SU-DHL-6 (cell line): Measurements from ENCODE around the gene SLC5A6.

Experiments
- H2AFZ ChIP-seq: fragments of 200-600 bp; sonication (generic); 2 replicates; pipeline ENCODE4 v1.6.1; 2014; ENCODE audit warnings: low read depth, mild to moderate bottlenecking, moderate library complexity, mixed read lengths, antibody characterized with exemption, low read length; ENCODE audit not compliant: severe bottlenecking
- H3F3A ChIP-seq: fragments of 200-600 bp; shearing (Covaris generic); 2 replicates; pipeline ENCODE4 v1.6.0; 2016; ENCODE audit warnings: antibody characterized with exemption, mild to moderate bottlenecking; ENCODE audit not compliant: insufficient read depth
- H3K27ac ChIP-seq: fragments of 200-600 bp; sonication (generic); 2 replicates; pipeline ENCODE4 v1.5.1; 2016; ENCODE audit warnings: low read depth, mild to moderate bottlenecking, low read length, moderate library complexity, mixed read lengths
- H3K27me3 ChIP-seq: fragments of 200-600 bp; sonication (generic), shearing (Covaris generic); 2 replicates; pipeline ENCODE4 v1.6.0; 2014; ENCODE audit warnings: mild to moderate bottlenecking, low read length
- H3K36me3 ChIP-seq: fragments of 200-600 bp; sonication (generic); 2 replicates; pipeline ENCODE4 v1.6.1; 2014; ENCODE audit warnings: mild to moderate bottlenecking, low read length, mixed read lengths
- H3K4me2 ChIP-seq: fragments of 300-600, 200-600 bp; shearing (Covaris generic), sonication (generic); 2 replicates; pipeline ENCODE4 v1.6.0; 2014; ENCODE audit warnings: low read length, low read depth, mild to moderate bottlenecking; ENCODE audit not compliant: poor library complexity, severe bottlenecking
- H3K4me3 ChIP-seq: fragments of 200-600 bp; sonication (generic); 2 replicates; pipeline ENCODE4 v1.5.1; 2014; ENCODE audit warnings: antibody characterized with exemption, low read length, mild to moderate bottlenecking, mixed read lengths; ENCODE audit not compliant: insufficient read depth, poor library complexity, severe bottlenecking
- H3K79me2 ChIP-seq: fragments of 200-600 bp; sonication (generic); 2 replicates; pipeline ENCODE4 v1.6.1; 2014; ENCODE audit warnings: mild to moderate bottlenecking, low read length, moderate library complexity; ENCODE audit not compliant: insufficient read depth
- H3K9ac ChIP-seq: fragments of 200-600 bp; sonication (generic); 2 replicates; pipeline ENCODE4 v1.7.0; 2014; ENCODE audit warnings: mild to moderate bottlenecking, low read length
- H3K9me2 ChIP-seq: fragments of 200-600 bp; sonication (generic); replicated peaks from 2 replicates; pipeline ENCODE4 v1.6.1; 2014; ENCODE audit warnings: low read length; ENCODE audit not compliant: insufficient read depth
- H3K9me3 ChIP-seq: fragments of 200-600 bp; sonication (generic); 2 replicates; pipeline ENCODE4 v1.6.1; 2014; ENCODE audit warnings: low read length, mixed read lengths; ENCODE audit not compliant: insufficient read depth
- H4K20me1 ChIP-seq: fragments of 200-600 bp; sonication (generic); 2 replicates; pipeline ENCODE4 v1.6.1; 2014; ENCODE audit warnings: low read depth, mild to moderate bottlenecking, antibody characterized with exemption, low read length, moderate library complexity, mixed read lengths
- EZH2phosphoT487 ChIP-seq: fragments of 200-600 bp; sonication (generic), shearing (Covaris generic); conservative IDR thresholded peaks from 2 replicates; pipeline ENCODE4 v1.6.1; 2018; ENCODE audit warnings: mild to moderate bottlenecking, antibody characterized with exemption, low read length, moderate library complexity, mixed read lengths
- TF ChIP-seq, protein P1 (sequence below): fragments of 200-600 bp; sonication (generic); IDR thresholded peaks from one replicate; pipeline ENCODE4 v1.5.1; 2017; ENCODE audit warnings: antibody characterized with exemption, mild to moderate bottlenecking, low read length, moderate library complexity; ENCODE audit not compliant: insufficient read depth, poor library complexity, severe bottlenecking

The SLC5A6 gene

DNA sequence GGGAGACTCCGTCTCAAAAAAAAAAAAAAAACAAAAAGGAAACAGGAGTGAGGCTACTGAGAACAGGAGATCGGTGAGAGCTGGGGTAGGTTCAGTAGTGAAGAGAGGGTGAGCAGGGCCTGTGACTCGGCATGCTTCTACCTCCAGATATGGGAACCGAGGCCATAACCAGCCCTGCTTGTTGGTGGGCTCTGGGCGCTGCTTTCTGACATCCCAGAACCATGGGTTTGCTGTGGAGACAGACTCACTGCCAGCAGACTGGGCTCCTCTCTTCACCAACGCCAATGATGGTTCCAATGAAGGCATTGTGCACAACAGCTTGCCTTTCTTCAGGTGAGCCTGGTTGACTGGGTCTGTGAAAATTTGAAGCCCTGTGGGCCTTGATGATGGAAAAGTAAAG lies 11.3 kb upstream of the SLC5A6 start:
- H3F3A ChIP-seq: peaks cover 4% of the 10 kb centered on the region; the same call in 1 of the 2 replicates
- no peak overlapping the region for H3K9ac ChIP-seq
- H3K36me3 ChIP-seq: peaks cover 37% of the 10 kb centered on the region

DNA sequence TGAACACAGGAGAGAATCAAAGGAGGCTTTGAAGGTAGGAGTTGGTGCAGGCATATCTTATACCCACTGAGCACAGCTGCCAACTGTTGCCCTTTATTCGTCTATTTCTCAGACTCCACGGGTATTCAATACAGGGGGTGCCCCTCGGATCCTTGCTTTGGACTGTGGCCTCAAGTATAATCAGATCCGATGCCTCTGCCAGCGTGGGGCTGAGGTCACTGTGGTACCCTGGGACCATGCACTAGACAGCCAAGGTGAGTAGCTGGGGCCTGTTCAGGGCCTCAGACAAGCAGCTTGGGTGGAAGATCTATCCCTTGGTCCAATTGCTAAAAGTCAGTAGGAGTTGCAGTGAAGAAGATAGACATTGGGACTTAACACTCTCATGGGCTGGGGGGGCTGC lies 10.3 kb upstream of the SLC5A6 start:
- H3K27ac ChIP-seq: no peak overlapping the region

More for the DNA sequence above, 11.3 kb upstream of the SLC5A6 start:
- Histone ChIP-seq H3K27ac (no peak overlapping the region), H3K79me2 (peaks cover 34% of the 10 kb centered on the region; the same call in 1 of the 2 replicates), H3K4me3 (no peak overlapping the region), H3K4me2 (no peak overlapping the region), H3K9me3 (no peaks in the 10 kb centered on the region), H4K20me1 (0 out of 2 replicates have a peak, but pooled peaks cover 3% of the 10 kb centered on the region), H2AFZ (no peak overlapping the region), H3K27me3 (no peaks in the 10 kb centered on the region), H3K9me2 (no peaks in the 10 kb centered on the region)
- no peak for TF ChIP-seq EZH2phosphoT487
- TF ChIP-seq, protein P1, sequence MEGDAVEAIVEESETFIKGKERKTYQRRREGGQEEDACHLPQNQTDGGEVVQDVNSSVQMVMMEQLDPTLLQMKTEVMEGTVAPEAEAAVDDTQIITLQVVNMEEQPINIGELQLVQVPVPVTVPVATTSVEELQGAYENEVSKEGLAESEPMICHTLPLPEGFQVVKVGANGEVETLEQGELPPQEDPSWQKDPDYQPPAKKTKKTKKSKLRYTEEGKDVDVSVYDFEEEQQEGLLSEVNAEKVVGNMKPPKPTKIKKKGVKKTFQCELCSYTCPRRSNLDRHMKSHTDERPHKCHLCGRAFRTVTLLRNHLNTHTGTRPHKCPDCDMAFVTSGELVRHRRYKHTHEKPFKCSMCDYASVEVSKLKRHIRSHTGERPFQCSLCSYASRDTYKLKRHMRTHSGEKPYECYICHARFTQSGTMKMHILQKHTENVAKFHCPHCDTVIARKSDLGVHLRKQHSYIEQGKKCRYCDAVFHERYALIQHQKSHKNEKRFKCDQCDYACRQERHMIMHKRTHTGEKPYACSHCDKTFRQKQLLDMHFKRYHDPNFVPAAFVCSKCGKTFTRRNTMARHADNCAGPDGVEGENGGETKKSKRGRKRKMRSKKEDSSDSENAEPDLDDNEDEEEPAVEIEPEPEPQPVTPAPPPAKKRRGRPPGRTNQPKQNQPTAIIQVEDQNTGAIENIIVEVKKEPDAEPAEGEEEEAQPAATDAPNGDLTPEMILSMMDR: no peak

DNA sequence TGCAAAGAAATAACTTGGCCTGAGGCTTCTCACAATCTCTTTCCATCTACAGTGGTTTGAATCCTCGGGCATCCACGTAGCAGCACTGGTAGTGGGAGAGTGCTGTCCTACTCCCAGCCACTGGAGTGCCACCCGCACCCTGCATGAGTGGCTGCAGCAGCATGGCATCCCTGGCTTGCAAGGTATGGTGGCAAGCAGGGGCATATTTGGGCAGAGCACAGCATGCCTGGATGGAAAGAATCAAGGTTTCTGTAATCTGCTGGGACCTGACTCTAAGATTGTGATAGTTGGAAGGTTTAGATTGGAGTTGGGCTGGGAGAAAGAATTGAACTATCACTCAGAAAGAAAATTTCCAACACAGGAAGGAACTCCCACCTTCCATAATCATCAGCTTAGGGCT lies 9.1 kb upstream of the SLC5A6 start:
- H3K4me2 ChIP-seq: no peak overlapping the region
- no peak for TF ChIP-seq EZH2phosphoT487
- no peak overlapping the region for H3K27ac ChIP-seq
- no peaks in the 10 kb centered on the region for H3K27me3 ChIP-seq
- no peaks in the 10 kb centered on the region for H4K20me1 ChIP-seq
- H3K79me2 ChIP-seq: peaks cover 43% of the 10 kb centered on the region
- no peaks in the 10 kb centered on the region for H3K9me3 ChIP-seq
- H3K9ac ChIP-seq: no peak overlapping the region
- no peaks in the 10 kb centered on the region for H3K9me2 ChIP-seq
- peaks cover 23% of the 10 kb centered on the region for H3K36me3 ChIP-seq
- H3F3A ChIP-seq: peaks cover 3% of the 10 kb centered on the region; the same call in 1 of the 2 replicates
- no peak overlapping the region for H3K4me3 ChIP-seq
- no peak overlapping the region for H2AFZ ChIP-seq

More for the DNA sequence above, 10.3 kb upstream of the SLC5A6 start:
- H2AFZ ChIP-seq: no peak overlapping the region
- no peaks in the 10 kb centered on the region for H3K9me3 ChIP-seq
- no peak overlapping the region for H3K9ac ChIP-seq
- H3K79me2 ChIP-seq: peaks cover 41% of the 10 kb centered on the region
- TF ChIP-seq EZH2phosphoT487: no peak
- TF ChIP-seq, protein P1: no peak
- no peaks in the 10 kb centered on the region; the same call in 1 of the 2 replicates for H3F3A ChIP-seq
- H3K9me2 ChIP-seq: no peaks in the 10 kb centered on the region
- H3K4me3 ChIP-seq: no peak overlapping the region
- H3K4me2 ChIP-seq: no peak overlapping the region
- H3K27me3 ChIP-seq: no peaks in the 10 kb centered on the region
- no peaks in the 10 kb centered on the region for H4K20me1 ChIP-seq
- peaks cover 28% of the 10 kb centered on the region; the same call in 1 of the 2 replicates for H3K36me3 ChIP-seq

DNA sequence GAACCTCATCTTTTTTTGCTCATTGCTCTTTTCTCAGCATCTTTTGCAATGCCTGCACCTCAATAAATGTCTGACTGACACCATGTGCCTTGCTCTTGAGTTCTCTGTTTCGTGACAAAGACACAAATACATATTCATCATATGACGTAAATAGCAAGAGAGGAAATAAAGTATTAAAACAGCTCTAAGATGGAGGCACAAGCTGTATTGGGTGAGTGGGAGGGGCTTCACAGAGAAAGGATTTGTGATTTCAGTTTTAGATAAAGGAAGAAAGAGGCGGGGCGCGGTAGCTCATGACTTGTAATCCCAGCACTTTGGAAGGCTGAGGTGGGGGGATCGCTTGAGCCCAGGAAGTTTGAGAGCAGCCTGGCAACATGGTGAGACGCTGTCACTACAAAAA lies 8.0 kb upstream of the SLC5A6 start:
- no peaks in the 10 kb centered on the region for H3K9me2 ChIP-seq
- TF ChIP-seq EZH2phosphoT487: no peak
- TF ChIP-seq, protein P1: no peak
- H3K79me2 ChIP-seq: peaks cover 43% of the 10 kb centered on the region
- H3K9ac ChIP-seq: no peak overlapping the region
- no peak overlapping the region for H3K27ac ChIP-seq
- peaks cover 23% of the 10 kb centered on the region for H3K36me3 ChIP-seq
- H3K4me2 ChIP-seq: no peak overlapping the region
- no peak overlapping the region for H2AFZ ChIP-seq
- H3K27me3 ChIP-seq: no peaks in the 10 kb centered on the region
- H3K4me3 ChIP-seq: no peak overlapping the region
- H4K20me1 ChIP-seq: no peaks in the 10 kb centered on the region
- peaks cover 9% of the 10 kb centered on the region; the same call in 1 of the 2 replicates for H3F3A ChIP-seq
- H3K9me3 ChIP-seq: no peaks in the 10 kb centered on the region
